SHP77 treated with DMSO at 0.1 percent for 48 hours (cell line): ENCODE results near the gene CPLX1.
"Not testable (repeated sequence)": the region's sequence is repeated elsewhere in the genome, so short reads cannot be mapped to it uniquely, and the experiment has no call there.

ENCODE experiments used
- DNase-seq: peaks from one replicate; lab custom pipeline; 2025; lab: John Stamatoyannopoulos, UW

The CPLX1 gene

GRCh38 chr4:791898-792625 is 33.9 kb downstream of the CPLX1 start:
- no peak for DNase-seq

- DNase-seq = no peak
Observed at GRCh38 chr4:791252-791897, 34.6 kb downstream of the CPLX1 start.

GRCh38 chr4:790466-790820 is 35.5 kb downstream of the CPLX1 start:
- no peak for DNase-seq

GRCh38 chr4:789571-790465 is 36.1 kb downstream of the CPLX1 start:
- no peak for DNase-seq

GRCh38 chr4:788636-789297 is 37.2 kb downstream of the CPLX1 start:
- no peak for DNase-seq

- DNase-seq = no peak
Observed at GRCh38 chr4:788006-788635, 37.8 kb downstream of the CPLX1 start.

- DNase-seq = no peak
Observed at GRCh38 chr4:787561-787981, 38.4 kb downstream of the CPLX1 start.

- DNase-seq = no peak
Observed at GRCh38 chr4:786861-787300, 39.0 kb downstream of the CPLX1 start.

- DNase-seq = no peak
Observed at GRCh38 chr4:786074-786741, 39.7 kb downstream of the CPLX1 start.

GRCh38 chr4:785332-786073 is 40.4 kb downstream of the CPLX1 start:
- DNase-seq = no peak

- no peak for DNase-seq
Observed at GRCh38 chr4:784401-785331, 41.3 kb downstream of the CPLX1 start.

GRCh38 chr4:781493-782216 is 44.3 kb downstream of the CPLX1 start:
- peak; percentile 58 for DNase-seq

GRCh38 chr4:780716-781492 is 45.0 kb downstream of the CPLX1 start:
- DNase-seq = no peak

- DNase-seq = not testable (repeated sequence)
Observed at GRCh38 chr4:780255-780654, 45.7 kb downstream of the CPLX1 start.

- DNase-seq = no peak
Observed at GRCh38 chr4:779555-779954, 46.4 kb downstream of the CPLX1 start.

GRCh38 chr4:777520-778262 is 48.2 kb downstream of the CPLX1 start:
- no peak for DNase-seq
